ENCODE data around the gene BABAM1. TPM values are rescaled to one million over a fixed set of nuclear protein-coding genes. Genes with fewer than 3 reads are reported as not detected.

Gene BABAM1
- total and polyA plus RNA-seq, 9 of the 15 experiments (the other 6 are each of a cell fraction or from before 2014, with no cell fraction given) = 14.7 to 160 (median 113) TPM

GRCh38 chr19:17219286-17219685 lies 48.0 kb upstream of the BABAM1 start:
- 87% methylated on average over 8 of the region's 8 CpGs for WGBS (ENCODE audit: insufficient coverage, low coverage, missing lambda C conversion rate)

GRCh38 chr19:17220207-17220758 lies 47.0 kb upstream of the BABAM1 start:
- no TSS peak for BruUV-seq (replicated peaks)
- ATAC-seq = peak; percentile 80
- no peaks in the 10 kb centered on the region for H4K20me1 ChIP-seq (replicated peaks; ENCODE audit: control insufficient read depth, insufficient read depth, low read length)
- TF ChIP-seq PHB (CRISPR knock-in tag; IDR thresholded peaks at IDR 0.05) = no peak
- TF ChIP-seq NR2C2 (CRISPR knock-in tag; IDR thresholded peaks at IDR 0.05) = no peak
- no peak for TF ChIP-seq NR2C2 (tag; IDR thresholded peaks at IDR 0.05)
- no peak for TF ChIP-seq BCL6 (CRISPR knock-in tag; IDR thresholded peaks at IDR 0.05)
- TF ChIP-seq SRSF9 (IDR thresholded peaks at IDR 0.05; ENCODE audit: borderline replicate concordance, low read depth, low read length) = no peak
- TF ChIP-seq SOX6 (IDR thresholded peaks at IDR 0.05) = 0 out of 2 replicates have a peak, but pooled peaks have one; percentile 17
- TF ChIP-seq PKNOX1 (IDR thresholded peaks at IDR 0.05) = peak; percentile 24; the same call in 1 of the 2 replicates
- TF ChIP-seq SAFB2 (IDR thresholded peaks at IDR 0.05; ENCODE audit: borderline replicate concordance, low read depth, low read length, severe bottlenecking) = no peak
- TF ChIP-seq MCM2 (IDR thresholded peaks at IDR 0.05; ENCODE audit: low read depth) = no peak
- no peak for TF ChIP-seq BCOR (IDR thresholded peaks at IDR 0.05)
- TF ChIP-seq ZBTB8A (IDR thresholded peaks at IDR 0.05; ENCODE audit: partially characterized antibody) = no peak
- TF ChIP-seq NFIC (IDR thresholded peaks at IDR 0.05) = 0 out of 2 replicates have a peak, but pooled peaks have one; percentile 20
- TF ChIP-seq, protein P1, sequence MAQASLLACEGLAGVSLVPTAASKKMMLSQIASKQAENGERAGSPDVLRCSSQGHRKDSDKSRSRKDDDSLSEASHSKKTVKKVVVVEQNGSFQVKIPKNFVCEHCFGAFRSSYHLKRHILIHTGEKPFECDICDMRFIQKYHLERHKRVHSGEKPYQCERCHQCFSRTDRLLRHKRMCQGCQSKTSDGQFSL (CRISPR knock-in tag; IDR thresholded peaks at IDR 0.05) = no peak
- TF ChIP-seq, protein P1 (tag; IDR thresholded peaks at IDR 0.05) = no peak

More at GRCh38 chr19:17219286-17219685, 48.0 kb upstream of the BABAM1 start:
- peaks cover 13 to 31% of the 10 kb centered on the region in 2 experiments for H3K4me1 ChIP-seq (replicated peaks in 1 of 2; ENCODE audit: control insufficient read depth in 2 of 2, insufficient read depth in 2 of 2, low read length in 2 of 2)
- no peaks in the 10 kb centered on the region for H4K20me1 ChIP-seq (replicated peaks; ENCODE audit: control insufficient read depth, insufficient read depth, low read length)
- H3K4me2 ChIP-seq (ENCODE audit: insufficient read depth, low read length) = no peak overlapping the region
- H3K27ac ChIP-seq (ENCODE audit: extremely low read depth, low read depth, low read length) = peak overlapping the region; percentile 84; the same call in 2 of the 3 replicates
- no peak for FAIRE-seq
- in situ Hi-C loops (cut with MboI) (no loop called here), intact Hi-C loops (cut with micrococcal nuclease) (no loop called here)
- ChIA-PET POLR2A (interaction anchor here (0.8 kb wide), 1 partner anchor 8 kb away, joined by 3 read pairs; no protein-coding TSS in a partner anchor), CTCF (ENCODE audit: low intra/inter-chr PET ratio) (no interaction called here)
- peaks cover 9% of the 10 kb centered on the region for H3K79me2 ChIP-seq (ENCODE audit: control insufficient read depth, insufficient read depth, low read length)
- ATAC-seq = no peak
- peak in 1 of 3 experiments; percentile 13 for TF ChIP-seq YY1 (IDR thresholded peaks at IDR 0.05; ENCODE audit: borderline replicate concordance in 1 of 3, control insufficient read depth in 1 of 3, extremely low read depth in 1 of 3, insufficient read depth in 3 of 3, insufficient read length in 1 of 3, insufficient replicate concordance in 2 of 3, low read depth in 1 of 3, low read length in 2 of 3)
- no peak for TF ChIP-seq SMC3 (conservative IDR thresholded peaks at IDR 0.05; ENCODE audit: insufficient read depth, low read depth, low read length)
- no peaks in the 10 kb centered on the region for H3K9me3 ChIP-seq (replicated peaks; ENCODE audit: control insufficient read depth, insufficient read depth, low read depth, low read length)
- H3K36me3 ChIP-seq (ENCODE audit: control insufficient read depth, insufficient read depth, low read length) = peaks cover 24% of the 10 kb centered on the region; the same call in 2 of the 3 replicates
- no peak for DNase-seq (ENCODE audit: extremely low read depth in 1 of 4, low spot score in 3 of 4)
- peaks cover 3% of the 10 kb centered on the region for H3K9me1 ChIP-seq (ENCODE audit: control insufficient read depth, insufficient read depth, low read length)
- H3K9ac ChIP-seq (ENCODE audit: insufficient read depth in 1 of 2, low read depth in 2 of 2, low read length in 2 of 2) = no peak overlapping the region
- no peak overlapping the region for H3K4me3 ChIP-seq
- no peaks in the 10 kb centered on the region for H3K27me3 ChIP-seq (ENCODE audit: control insufficient read depth in 2 of 2, insufficient read depth in 2 of 2, low read length in 2 of 2)
- BruUV-seq (replicated peaks) = TSS peak; percentile 13
- no peak overlapping the region for H2AFZ ChIP-seq (ENCODE audit: low read depth, low read length)

More at GRCh38 chr19:17220207-17220758, 47.0 kb upstream of the BABAM1 start:
- intact Hi-C loops (cut with micrococcal nuclease) (no loop called here), in situ Hi-C loops (cut with MboI) (no loop called here)
- Histone ChIP-seq H3K4me1 (replicated peaks in 1 of 2; ENCODE audit: control insufficient read depth in 2 of 2, insufficient read depth in 2 of 2, low read length in 2 of 2) (peaks cover 13 to 29% of the 10 kb centered on the region in 2 experiments), H3K27me3 (ENCODE audit: control insufficient read depth in 2 of 2, insufficient read depth in 2 of 2, low read length in 2 of 2) (no peaks in the 10 kb centered on the region), H3K36me3 (ENCODE audit: control insufficient read depth, insufficient read depth, low read length) (peaks cover 24% of the 10 kb centered on the region; the same call in 2 of the 3 replicates), H3K79me2 (ENCODE audit: control insufficient read depth, insufficient read depth, low read length) (peaks cover 9% of the 10 kb centered on the region), H3K9me3 (replicated peaks; ENCODE audit: control insufficient read depth, insufficient read depth, low read depth, low read length) (no peaks in the 10 kb centered on the region), H3K9ac (ENCODE audit: insufficient read depth in 1 of 2, low read depth in 2 of 2, low read length in 2 of 2) (peak overlapping the region; percentile 71 to 92), H2AFZ (ENCODE audit: low read depth, low read length) (peak overlapping the region; percentile 87), H3K4me2 (ENCODE audit: insufficient read depth, low read length) (peak overlapping the region; percentile 63), H3K4me3 (no peak overlapping the region), H3K27ac (ENCODE audit: extremely low read depth, low read depth, low read length) (peak overlapping the region; percentile 84), H3K9me1 (ENCODE audit: control insufficient read depth, insufficient read depth, low read length) (peaks cover 3% of the 10 kb centered on the region)
- ChIA-PET POLR2A (interaction anchor here (0.6 to 11.9 kb wide), 7 partner anchors 9 to 1834 kb away, joined by 3 to 129 read pairs (median 3); partner anchors contain the start of gene GTPBP3), CTCF (ENCODE audit: low intra/inter-chr PET ratio) (no interaction called here)
- WGBS (ENCODE audit: insufficient coverage, low coverage, missing lambda C conversion rate) = 24% methylated on average over 13 of the region's 14 CpGs
- peak; percentile 59 to 85 (median 66) for DNase-seq (ENCODE audit: extremely low read depth in 1 of 4, low spot score in 3 of 4)
- FAIRE-seq = peak; percentile 82

Measured in K562 (cell line).